GM12865 (cell line): Measurements from ENCODE around the gene ESRRA.

ENCODE experiments used
- DNase-seq: peaks from one replicate; pipeline ENCODE4 v3.0.0; 2010; ENCODE audit warnings: low read depth
- H3K4me3 ChIP-seq: 2 replicates; pipeline ENCODE4 v1.5.1; 2011; ENCODE audit warnings: mild to moderate bottlenecking, low read depth, low read length, control low read depth
- CTCF ChIP-seq: IDR thresholded peaks from 2 replicates; pipeline ENCODE4 v1.5.1; 2011; ENCODE audit warnings: low read length, control low read depth, low read depth, inconsistent platforms; ENCODE audit not compliant: insufficient read depth; ENCODE audit errors: missing control alignments

Gene ESRRA

GRCh38 chr11:64351136-64351631 lies 45.9 kb downstream of the ESRRA start:
- H3K4me3 ChIP-seq = no peak overlapping the region
- DNase-seq = no peak
- no peak for TF ChIP-seq CTCF

- no peak for DNase-seq
- no peak overlapping the region for H3K4me3 ChIP-seq
- TF ChIP-seq CTCF = no peak
These were observed 47.0 kb downstream of the ESRRA start for GRCh38 chr11:64352099-64352994.

- TF ChIP-seq CTCF = no peak
- no peak overlapping the region for H3K4me3 ChIP-seq
- DNase-seq = no peak
These were observed 47.8 kb downstream of the ESRRA start for GRCh38 chr11:64352995-64353714.

- DNase-seq = no peak
- no peak overlapping the region for H3K4me3 ChIP-seq
- TF ChIP-seq CTCF = no peak
These were observed 48.6 kb downstream of the ESRRA start for GRCh38 chr11:64353715-64354506.

- H3K4me3 ChIP-seq = no peak overlapping the region
- DNase-seq = peak; percentile 54
- TF ChIP-seq CTCF = peak; percentile 21
These were observed 50.0 kb downstream of the ESRRA start for GRCh38 chr11:64355078-64355940.
